DOHH2 (cell line): ENCODE measurements around the gene ZNF622.

Experiments used
- H3F3A ChIP-seq: fragments of 200-600 bp; sonication (generic), shearing (Covaris generic); 2 replicates; pipeline ENCODE4 v1.6.0; 2016; ENCODE audit warnings: antibody characterized with exemption, mild to moderate bottlenecking; ENCODE audit not compliant: control insufficient read depth, insufficient read depth
- H3K27ac ChIP-seq: fragments of 200-600 bp; sonication (generic); 2 replicates; pipeline ENCODE4 v1.5.1; 2014; ENCODE audit warnings: low read depth, mild to moderate bottlenecking, low read length, moderate library complexity
- H3K27me3 ChIP-seq: fragments of 200-600 bp; sonication (generic); 2 replicates; pipeline ENCODE4 v1.6.1; 2014; ENCODE audit warnings: mild to moderate bottlenecking, low read length, mixed read lengths; ENCODE audit not compliant: control insufficient read depth
- H3K36me3 ChIP-seq: fragments of 200-600 bp; sonication (generic); 2 replicates; pipeline ENCODE4 v1.6.1; 2014; ENCODE audit warnings: mild to moderate bottlenecking, low read length, moderate library complexity, mixed read lengths; ENCODE audit not compliant: control insufficient read depth
- H3K4me1 ChIP-seq: fragments of 200-600 bp; sonication (generic); 2 replicates; pipeline ENCODE4 v1.6.1; 2014; ENCODE audit warnings: mild to moderate bottlenecking, low read length, mixed read lengths; ENCODE audit not compliant: control insufficient read depth
- H3K4me2 ChIP-seq: fragments of 200-600 bp; sonication (generic); 2 replicates; pipeline ENCODE4 v1.6.0; 2014; ENCODE audit warnings: mild to moderate bottlenecking, low read length, moderate library complexity
- H3K4me3 ChIP-seq: fragments of 200-600 bp; sonication (generic); 2 replicates; pipeline ENCODE4 v1.5.1; 2014; ENCODE audit warnings: mild to moderate bottlenecking, low read length, mixed read lengths
- H3K79me2 ChIP-seq: fragments of 200-600 bp; sonication (generic); 2 replicates; pipeline ENCODE4 v1.6.1; 2014; ENCODE audit warnings: mild to moderate bottlenecking, low read length, mixed read lengths; ENCODE audit not compliant: control insufficient read depth
- H3K9me2 ChIP-seq: fragments of 200-600 bp; sonication (generic); replicated peaks from 2 replicates; pipeline ENCODE4 v1.6.1; 2014; ENCODE audit warnings: mild to moderate bottlenecking, low read length, mixed read lengths; ENCODE audit not compliant: control insufficient read depth
- H3K9me3 ChIP-seq: fragments of 200-600 bp; sonication (generic); 2 replicates; pipeline ENCODE4 v1.6.1; 2014; ENCODE audit warnings: antibody characterized with exemption, low read length, mixed read lengths; ENCODE audit not compliant: control insufficient read depth, insufficient read depth
- H4K20me1 ChIP-seq: fragments of 200-600 bp; sonication (generic); 2 replicates; pipeline ENCODE4 v1.6.0; 2014; ENCODE audit warnings: low read depth, mild to moderate bottlenecking, antibody characterized with exemption, low read length, moderate library complexity; ENCODE audit not compliant: control insufficient read depth, insufficient read depth
- CTCF ChIP-seq: fragments of 200-600 bp; sonication (generic); IDR thresholded peaks from one replicate; pipeline ENCODE4 v1.5.1; 2014; ENCODE audit warnings: antibody characterized with exemption, mild to moderate bottlenecking, low read depth, low read length; ENCODE audit not compliant: poor library complexity, severe bottlenecking
- EZH2phosphoT487 ChIP-seq: fragments of 200-600 bp; sonication (generic); IDR thresholded peaks from 2 replicates; pipeline ENCODE4 v1.6.1; 2017; ENCODE audit warnings: borderline replicate concordance, mild to moderate bottlenecking, antibody characterized with exemption, low read length, moderate library complexity, mixed read lengths

ZNF622 gene

DNA sequence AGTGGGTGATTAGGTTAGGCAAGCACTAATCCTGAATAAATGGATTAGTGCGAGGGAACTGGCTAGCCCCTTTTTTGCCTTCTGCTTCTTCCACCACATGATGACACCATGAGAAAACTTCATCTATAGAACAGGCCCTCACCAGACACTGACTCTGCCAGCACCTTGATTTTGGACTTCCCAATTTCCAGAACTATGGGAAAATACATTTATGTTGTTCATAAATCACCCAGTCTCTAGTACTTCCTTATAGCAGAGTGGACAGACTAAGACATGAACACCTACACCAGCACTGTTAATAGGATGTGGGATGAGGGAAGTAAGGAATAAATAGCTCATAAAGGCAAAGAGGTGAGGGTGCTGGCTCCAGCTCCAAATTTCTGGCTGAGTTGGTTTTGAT lies 1.4 kb downstream of the ZNF622 start:
- Histone ChIP-seq H3K27me3 (no peaks in the 10 kb centered on the region), H3K4me3 (peak overlapping the region; percentile 83), H3K36me3 (peaks cover 65% of the 10 kb centered on the region), H3K27ac (no peak overlapping the region), H3K9me3 (no peaks in the 10 kb centered on the region), H3F3A (no peaks in the 10 kb centered on the region), H3K4me2 (peak overlapping the region; percentile 89), H3K4me1 (peaks cover 52% of the 10 kb centered on the region), H3K9me2 (no peaks in the 10 kb centered on the region), H3K79me2 (peaks cover 97% of the 10 kb centered on the region), H4K20me1 (peaks cover 22% of the 10 kb centered on the region)
- TF ChIP-seq EZH2phosphoT487 (no peak), CTCF (no peak)

- H3K36me3 ChIP-seq = peaks cover 86% of the 10 kb centered on the region
- H3F3A ChIP-seq = 0 out of 2 replicates have a peak, but pooled peaks cover 9% of the 10 kb centered on the region
- H3K4me1 ChIP-seq = peaks cover 36% of the 10 kb centered on the region
- H3K79me2 ChIP-seq = peaks cover 84% of the 10 kb centered on the region
- H3K4me2 ChIP-seq = peak overlapping the region; percentile 14; the same call in 1 of the 2 replicates
- no peak overlapping the region for H3K27ac ChIP-seq
- peaks cover 27% of the 10 kb centered on the region for H4K20me1 ChIP-seq
- TF ChIP-seq CTCF = no peak
- no peak for TF ChIP-seq EZH2phosphoT487
- no peak overlapping the region for H3K4me3 ChIP-seq
- no peaks in the 10 kb centered on the region for H3K9me2 ChIP-seq
- H3K27me3 ChIP-seq = no peaks in the 10 kb centered on the region
- no peaks in the 10 kb centered on the region for H3K9me3 ChIP-seq
Observed at GRCh38 chr5:16461782-16462181, 3.8 kb downstream of the ZNF622 start.

GRCh38 chr5:16461026-16461425 lies 4.6 kb downstream of the ZNF622 start:
- Histone ChIP-seq H3K4me2 (peak overlapping the region; percentile 4; the same call in 1 of the 2 replicates), H3F3A (0 out of 2 replicates have a peak, but pooled peaks cover 9% of the 10 kb centered on the region), H3K9me2 (no peaks in the 10 kb centered on the region), H3K4me1 (peaks cover 36% of the 10 kb centered on the region), H3K4me3 (no peak overlapping the region), H3K9me3 (no peaks in the 10 kb centered on the region), H3K36me3 (peaks cover 94% of the 10 kb centered on the region), H3K27me3 (no peaks in the 10 kb centered on the region), H3K79me2 (peaks cover 83% of the 10 kb centered on the region), H4K20me1 (peaks cover 31% of the 10 kb centered on the region), H3K27ac (no peak overlapping the region)
- TF ChIP-seq CTCF (no peak), EZH2phosphoT487 (no peak)

DNA sequence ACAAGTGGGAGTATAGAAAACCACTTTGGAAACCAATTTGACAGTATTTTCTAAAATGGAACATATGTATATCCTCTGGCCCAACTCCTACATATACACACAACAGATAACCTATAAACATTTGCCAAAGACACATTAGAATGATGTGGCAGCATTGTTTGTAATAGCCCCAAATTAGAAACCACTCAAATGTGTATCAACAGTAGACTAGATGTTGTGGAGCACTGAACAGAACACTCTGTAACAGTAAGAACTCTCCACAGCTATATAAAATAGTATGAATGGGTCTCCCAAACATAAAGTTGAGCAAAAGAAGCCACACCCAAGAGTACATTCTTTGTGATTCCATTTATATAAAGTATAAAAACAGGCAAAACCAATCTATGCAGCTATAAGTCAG lies 6.1 kb downstream of the ZNF622 start:
- Histone ChIP-seq H4K20me1 (peaks cover 33% of the 10 kb centered on the region), H3K9me3 (no peaks in the 10 kb centered on the region), H3K9me2 (no peaks in the 10 kb centered on the region), H3K36me3 (peaks cover 99% of the 10 kb centered on the region), H3F3A (0 out of 2 replicates have a peak, but pooled peaks cover 9% of the 10 kb centered on the region), H3K27me3 (no peaks in the 10 kb centered on the region), H3K4me1 (peaks cover 44% of the 10 kb centered on the region), H3K4me2 (no peak overlapping the region), H3K79me2 (peaks cover 83% of the 10 kb centered on the region), H3K27ac (no peak overlapping the region), H3K4me3 (no peak overlapping the region)
- TF ChIP-seq CTCF = no peak
